CD1c-positive myeloid dendritic cell (primary cell): Measurements from ENCODE around the gene ACAA2.

Source experiments
- DNase-seq: peaks from one replicate; pipeline ENCODE4 v3.0.0-alpha.2; 2016; ENCODE audit errors: extremely low spot score

Gene ACAA2

GRCh38 chr18:49742316-49743116 is 70.8 kb downstream of the ACAA2 start:
- DNase-seq, result no peak

GRCh38 chr18:49739275-49739674 is 74.1 kb downstream of the ACAA2 start:
- no peak for DNase-seq

GRCh38 chr18:49738721-49739120 is 74.6 kb downstream of the ACAA2 start:
- DNase-seq, result no peak

GRCh38 chr18:49734836-49735235 is 78.5 kb downstream of the ACAA2 start:
- DNase-seq, result no peak

GRCh38 chr18:49733896-49734585 is 79.3 kb downstream of the ACAA2 start:
- no peak for DNase-seq

GRCh38 chr18:49733321-49733720 is 80.0 kb downstream of the ACAA2 start:
- no peak for DNase-seq
